ENCODE data around the gene ARFIP2.

Gene ARFIP2

GRCh38 chr11:6497069-6497839, 16.1 kb upstream of the ARFIP2 start, which contains the start of gene DNHD1:
DNHD1 (plus strand) TSS chr11:6497280; CDS start chr11:6498216, 936 bp downstream.
- DNase-seq (no peak), ATAC-seq (no peak)
- H3K27me3 Mint-ChIP-seq: no peaks in the 10 kb centered on the region
- H3K4me1 Mint-ChIP-seq: no peaks in the 10 kb centered on the region
- no peaks in the 10 kb centered on the region for H3K9me3 Mint-ChIP-seq
- no peak within 1 kb of the TSS for H3K4me3 Mint-ChIP-seq
- H3K36me3 Mint-ChIP-seq (ENCODE audit: low read depth): peaks cover 17% of the 10 kb centered on the region
- no peak within 1 kb of the TSS for H3K27ac Mint-ChIP-seq

- ATAC-seq: no peak
- H3K4me1 Mint-ChIP-seq: peaks cover 11% of the 10 kb centered on the region
- H3K4me3 Mint-ChIP-seq: no peak overlapping the region
- no peaks in the 10 kb centered on the region for H3K9me3 Mint-ChIP-seq
- no peak overlapping the region for H3K27ac Mint-ChIP-seq
- H3K27me3 Mint-ChIP-seq: no peaks in the 10 kb centered on the region
- peaks cover 17% of the 10 kb centered on the region for H3K36me3 Mint-ChIP-seq (ENCODE audit: low read depth)
- DNase-seq: no peak
These were observed 8.2 kb upstream of the ARFIP2 start for GRCh38 chr11:6489306-6489705.

- Mint-ChIP-seq H3K27ac (peak overlapping the region; percentile 24), H3K27me3 (no peaks in the 10 kb centered on the region), H3K36me3 (ENCODE audit: low read depth) (peaks cover 16% of the 10 kb centered on the region), H3K4me3 (no peak overlapping the region), H3K4me1 (peaks cover 11% of the 10 kb centered on the region), H3K9me3 (no peaks in the 10 kb centered on the region)
- ATAC-seq (no peak), DNase-seq (no peak)
These were observed 7.7 kb upstream of the ARFIP2 start for GRCh38 chr11:6488821-6489220.

GRCh38 chr11:6488342-6488741, 7.2 kb upstream of the ARFIP2 start:
- Mint-ChIP-seq H3K4me3 (no peak overlapping the region), H3K4me1 (peaks cover 14% of the 10 kb centered on the region), H3K27ac (peak overlapping the region; percentile 24), H3K36me3 (ENCODE audit: low read depth) (peaks cover 16% of the 10 kb centered on the region), H3K9me3 (no peaks in the 10 kb centered on the region), H3K27me3 (no peaks in the 10 kb centered on the region)
- DNase-seq: no peak
- ATAC-seq: peak; percentile 33

- H3K4me1 Mint-ChIP-seq: peaks cover 28% of the 10 kb centered on the region
These were observed 5.8 kb upstream of the ARFIP2 start for GRCh38 chr11:6486938-6487337.

GRCh38 chr11:6486256-6486655, 5.1 kb upstream of the ARFIP2 start:
- ATAC-seq (no peak), DNase-seq (no peak)
- Mint-ChIP-seq H3K27me3 (no peaks in the 10 kb centered on the region), H3K27ac (no peak overlapping the region), H3K4me3 (no peak overlapping the region), H3K36me3 (ENCODE audit: low read depth) (peaks cover 29% of the 10 kb centered on the region), H3K4me1 (peaks cover 28% of the 10 kb centered on the region), H3K9me3 (no peaks in the 10 kb centered on the region)

More at GRCh38 chr11:6486938-6487337, 5.8 kb upstream of the ARFIP2 start:
- no peak overlapping the region for H3K27ac Mint-ChIP-seq
- no peaks in the 10 kb centered on the region for H3K27me3 Mint-ChIP-seq
- DNase-seq (no peak), ATAC-seq (no peak)
- H3K36me3 Mint-ChIP-seq (ENCODE audit: low read depth): peaks cover 30% of the 10 kb centered on the region
- no peak overlapping the region for H3K4me3 Mint-ChIP-seq
- H3K9me3 Mint-ChIP-seq: no peaks in the 10 kb centered on the region

GRCh38 chr11:6485661-6486060, 4.5 kb upstream of the ARFIP2 start:
- Mint-ChIP-seq H3K36me3 (ENCODE audit: low read depth) (peaks cover 30% of the 10 kb centered on the region), H3K4me3 (no peak overlapping the region)
- DNase-seq: no peak

GRCh38 chr11:6483015-6483414, 1.9 kb upstream of the ARFIP2 start:
- Mint-ChIP-seq H3K9me3 (no peaks in the 10 kb centered on the region), H3K4me3 (peak overlapping the region; percentile 92), H3K36me3 (ENCODE audit: low read depth) (peaks cover 32% of the 10 kb centered on the region), H3K4me1 (peaks cover 38% of the 10 kb centered on the region), H3K27me3 (no peaks in the 10 kb centered on the region), H3K27ac (peak overlapping the region; percentile 97)
- ATAC-seq (no peak), DNase-seq (no peak)

More at GRCh38 chr11:6485661-6486060, 4.5 kb upstream of the ARFIP2 start:
- H3K27me3 Mint-ChIP-seq: no peaks in the 10 kb centered on the region
- no peaks in the 10 kb centered on the region for H3K9me3 Mint-ChIP-seq
- no peak for ATAC-seq
- peaks cover 31% of the 10 kb centered on the region for H3K4me1 Mint-ChIP-seq
- H3K27ac Mint-ChIP-seq: no peak overlapping the region

- Mint-ChIP-seq H3K36me3 (ENCODE audit: low read depth) (peaks cover 38% of the 10 kb centered on the region), H3K4me3 (peak overlapping the region; percentile 92), H3K27ac (peak overlapping the region; percentile 97)
These were observed 1.3 kb upstream of the ARFIP2 start for GRCh38 chr11:6482441-6482840.

GRCh38 chr11:6481924-6482275, 769 bp upstream of the ARFIP2 start:
- Mint-ChIP-seq H3K27ac (peak overlapping the region; percentile 97), H3K4me3 (peak overlapping the region; percentile 92), H3K4me1 (peaks cover 36% of the 10 kb centered on the region), H3K36me3 (ENCODE audit: low read depth) (peaks cover 43% of the 10 kb centered on the region), H3K27me3 (no peaks in the 10 kb centered on the region), H3K9me3 (no peaks in the 10 kb centered on the region)
- no peak for DNase-seq
- no peak for ATAC-seq

More at GRCh38 chr11:6482441-6482840, 1.3 kb upstream of the ARFIP2 start:
- ATAC-seq (no peak), DNase-seq (no peak)
- peaks cover 36% of the 10 kb centered on the region for H3K4me1 Mint-ChIP-seq
- H3K9me3 Mint-ChIP-seq: no peaks in the 10 kb centered on the region
- H3K27me3 Mint-ChIP-seq: no peaks in the 10 kb centered on the region

GRCh38 chr11:6480299-6480914, 724 bp downstream of the ARFIP2 start:
- no peak for DNase-seq
- H3K4me3 Mint-ChIP-seq: peak overlapping the region; percentile 92
- H3K36me3 Mint-ChIP-seq (ENCODE audit: low read depth): peaks cover 45% of the 10 kb centered on the region
- ATAC-seq: no peak
- H3K27ac Mint-ChIP-seq: peak overlapping the region; percentile 97
- peaks cover 36% of the 10 kb centered on the region for H3K4me1 Mint-ChIP-seq
- no peaks in the 10 kb centered on the region for H3K27me3 Mint-ChIP-seq
- H3K9me3 Mint-ChIP-seq: no peaks in the 10 kb centered on the region

- Mint-ChIP-seq H3K36me3 (ENCODE audit: low read depth) (peaks cover 27% of the 10 kb centered on the region), H3K4me1 (peaks cover 35% of the 10 kb centered on the region), H3K9me3 (no peaks in the 10 kb centered on the region), H3K4me3 (no peak overlapping the region), H3K27ac (no peak overlapping the region), H3K27me3 (no peaks in the 10 kb centered on the region)
- ATAC-seq: no peak
- DNase-seq: no peak
These were observed 4.6 kb downstream of the ARFIP2 start for GRCh38 chr11:6476571-6476970.

- no peak for DNase-seq
- ATAC-seq: no peak
These were observed 5.2 kb downstream of the ARFIP2 start for GRCh38 chr11:6475936-6476335.

GRCh38 chr11:6474806-6475500, 6.2 kb downstream of the ARFIP2 start:
- no peak for ATAC-seq
- DNase-seq: no peak
- H3K9me3 Mint-ChIP-seq: no peaks in the 10 kb centered on the region
- H3K36me3 Mint-ChIP-seq (ENCODE audit: low read depth): peaks cover 24% of the 10 kb centered on the region
- no peaks in the 10 kb centered on the region for H3K27me3 Mint-ChIP-seq
- H3K4me1 Mint-ChIP-seq: peaks cover 28% of the 10 kb centered on the region
- peak overlapping the region; percentile 50 for H3K4me3 Mint-ChIP-seq
- H3K27ac Mint-ChIP-seq: no peak overlapping the region

More at GRCh38 chr11:6475936-6476335, 5.2 kb downstream of the ARFIP2 start:
- H3K4me1 Mint-ChIP-seq: peaks cover 34% of the 10 kb centered on the region
- no peaks in the 10 kb centered on the region for H3K9me3 Mint-ChIP-seq
- H3K27me3 Mint-ChIP-seq: no peaks in the 10 kb centered on the region
- H3K27ac Mint-ChIP-seq: no peak overlapping the region
- no peak overlapping the region for H3K4me3 Mint-ChIP-seq
- peaks cover 24% of the 10 kb centered on the region for H3K36me3 Mint-ChIP-seq (ENCODE audit: low read depth)

- ATAC-seq (no peak), DNase-seq (no peak)
- peaks cover 20% of the 10 kb centered on the region for H3K36me3 Mint-ChIP-seq (ENCODE audit: low read depth)
- H3K27me3 Mint-ChIP-seq: no peaks in the 10 kb centered on the region
- no peaks in the 10 kb centered on the region for H3K9me3 Mint-ChIP-seq
- peaks cover 22% of the 10 kb centered on the region for H3K4me1 Mint-ChIP-seq
- no peak overlapping the region for H3K27ac Mint-ChIP-seq
- peak overlapping the region; percentile 50 for H3K4me3 Mint-ChIP-seq
These were observed 6.7 kb downstream of the ARFIP2 start for GRCh38 chr11:6474413-6474792.

All from activated naive CD8-positive, alpha-beta T cell treated with anti-CD3 and anti-CD28 coated beads, Interleukin-2, amount 50 U/mL, for 24 hours (primary cell).